A673 (cell line): Measurements from ENCODE around the gene NLN. TPM values are rescaled to one million over a fixed set of nuclear protein-coding genes. Genes with fewer than 3 reads are reported as not detected.

Source experiments
- BruUV-seq: library from RNA; stranded (reverse); fragments of 400-500 nt; replicated peaks from 2 replicates; lab custom pipeline; 2021; lab: Mats Ljungman, UMichigan
- CTCF ChIA-PET: fragments of 300-600 bp; sonication (Branson Sonifier 250); formaldehyde crosslinking; loops from one replicate; lab custom pipeline; 2022; ENCODE audit warnings: antibody characterized with exemption; lab: Charles Lee
- POLR2A ChIA-PET: fragments of 300-600 bp; sonication (Branson Sonifier 250); formaldehyde crosslinking; loops from one replicate; lab custom pipeline; 2022; ENCODE audit warnings: antibody characterized with exemption; ENCODE audit not compliant: low non-redundant PET; lab: Charles Lee
- DNase-seq: peaks from one replicate; pipeline ENCODE4 v3.0.0-alpha.2; 2015; ENCODE audit warnings: low spot score
- H3K27ac ChIP-seq: fragments of 200-600 bp; sonication (generic); 2 replicates; pipeline ENCODE4 v1.5.1; 2016; ENCODE audit warnings: mixed run types, low read depth, mild to moderate bottlenecking, mixed read lengths, antibody characterized with exemption, low read length; ENCODE audit not compliant: poor library complexity, severe bottlenecking
- H3K27me3 ChIP-seq: fragments of 200-600 bp; sonication (generic); replicated peaks from 2 replicates; pipeline ENCODE4 v1.6.1; 2017; ENCODE audit warnings: mixed run types, low read depth, mild to moderate bottlenecking, mixed read lengths, antibody characterized with exemption, low read length; ENCODE audit not compliant: insufficient read depth, poor library complexity
- H3K36me3 ChIP-seq: fragments of 200-600 bp; sonication (generic); 2 replicates; pipeline ENCODE4 v1.6.1; 2016; ENCODE audit warnings: mixed run types, mild to moderate bottlenecking, mixed read lengths, antibody characterized with exemption, low read length; ENCODE audit not compliant: insufficient read depth, poor library complexity, severe bottlenecking
- H3K4me1 ChIP-seq: fragments of 200-600 bp; sonication (generic); 2 replicates; pipeline ENCODE4 v1.6.1; 2017; ENCODE audit warnings: mixed run types, mild to moderate bottlenecking, mixed read lengths, antibody characterized with exemption, low read length; ENCODE audit not compliant: insufficient read depth, poor library complexity, severe bottlenecking
- H3K4me3 ChIP-seq: fragments of 200-600 bp; sonication (generic); 2 replicates; pipeline ENCODE4 v1.5.1; 2016; ENCODE audit warnings: low read depth, mixed run types, mild to moderate bottlenecking, mixed read lengths, low read length; ENCODE audit not compliant: poor library complexity, severe bottlenecking
- H3K9me3 ChIP-seq: fragments of 200-600 bp; sonication (generic); 2 replicates; pipeline ENCODE4 v1.6.1; 2016; ENCODE audit warnings: mixed run types, low read depth, mild to moderate bottlenecking, mixed read lengths, antibody characterized with exemption, low read length; ENCODE audit not compliant: poor library complexity, severe bottlenecking
- CTCF ChIP-seq: fragments of 300-800, 200-600 bp; sonication (generic); conservative IDR thresholded peaks from 2 replicates; pipeline ENCODE4 v1.5.1; 2017; ENCODE audit warnings: low read depth, mild to moderate bottlenecking, antibody characterized with exemption, low read length, moderate library complexity, mixed read lengths
- EZH2 ChIP-seq: fragments of 200-600 bp; sonication (generic); IDR thresholded peaks from 2 replicates; pipeline ENCODE4 v1.6.1; 2017; ENCODE audit warnings: borderline replicate concordance, low read depth, mild to moderate bottlenecking, mixed read lengths, antibody characterized with exemption, low read length; ENCODE audit not compliant: poor library complexity, severe bottlenecking
- intact Hi-C: fragments of 100-400 bp; cut with micrococcal nuclease; formaldehyde crosslinking; loops from one replicate; pipeline ENCODE4 v1.10.0; 2022; ENCODE audit not compliant: unreplicated experiment
- total RNA-seq: library from RNA; stranded (reverse); gene quantifications from 2 replicates; pipeline ENCODE4 v1.2.3, GENCODE V29; 2021

The NLN gene
- total RNA-seq, 1 experiment from 2014 or later, result 99.9 TPM

DNA sequence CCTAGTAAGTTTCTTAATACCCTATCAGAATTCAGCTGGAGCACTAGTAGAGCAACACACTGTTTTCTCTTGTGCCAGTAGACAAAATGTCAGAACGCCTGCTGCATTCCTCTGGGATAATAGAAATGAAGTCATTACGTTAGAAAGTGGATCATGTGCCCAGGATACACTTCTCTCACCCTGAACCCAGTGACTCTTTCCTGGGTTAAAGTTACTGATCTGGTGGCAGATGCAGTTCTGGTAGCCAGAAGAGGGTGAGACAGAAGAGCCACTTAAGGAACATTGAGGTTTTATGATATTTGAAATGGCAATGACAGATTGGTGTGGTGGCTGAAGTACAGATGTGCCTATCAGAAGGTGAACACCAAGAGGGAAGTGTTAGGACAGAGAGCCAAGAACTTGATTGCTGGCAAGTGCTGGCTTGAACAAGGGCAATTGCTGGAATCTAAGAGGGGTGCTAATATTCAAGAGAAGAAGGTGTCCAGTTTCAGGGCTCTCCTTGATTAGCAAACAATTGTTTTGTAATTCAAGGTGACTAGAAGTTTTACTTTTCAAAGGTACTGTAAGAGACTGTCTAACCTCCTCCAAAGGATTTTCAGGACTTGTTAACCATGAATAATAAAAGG lies 110.7 kb downstream of the NLN start:
- CTCF ChIA-PET, result no interaction called here
- Histone ChIP-seq H3K9me3 (no peaks in the 10 kb centered on the region), H3K27me3 (no peaks in the 10 kb centered on the region), H3K27ac (no peak overlapping the region), H3K4me3 (no peak overlapping the region), H3K4me1 (no peaks in the 10 kb centered on the region), H3K36me3 (no peaks in the 10 kb centered on the region)
- TF ChIP-seq EZH2 (no peak), CTCF (no peak)
- no peak for DNase-seq
- POLR2A ChIA-PET, result no interaction called here
- no TSS peak for BruUV-seq
- intact Hi-C loops, result no loop called here

DNA sequence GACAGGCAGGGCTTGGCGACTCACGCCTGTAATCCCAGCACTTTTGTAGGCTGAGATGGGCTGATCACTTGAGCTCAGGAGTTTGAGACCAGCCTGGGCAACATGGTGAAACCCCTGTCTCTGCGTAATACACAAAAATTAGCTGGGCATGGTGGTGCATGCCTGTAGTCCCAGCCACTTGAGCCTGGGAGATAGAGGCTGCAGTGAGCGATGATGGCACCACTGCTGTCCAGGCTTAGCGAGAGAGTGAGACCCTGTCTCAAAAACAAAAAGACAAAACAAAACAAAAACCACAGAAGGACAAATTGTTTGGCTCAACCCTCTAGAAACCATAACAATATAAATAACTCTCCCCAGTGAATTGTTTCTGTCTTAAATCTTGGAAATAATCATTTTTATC lies 111.8 kb downstream of the NLN start:
- ChIA-PET CTCF (no interaction called here), POLR2A (no interaction called here)
- BruUV-seq, result no TSS peak
- Histone ChIP-seq H3K27ac (no peak overlapping the region), H3K4me1 (no peaks in the 10 kb centered on the region), H3K9me3 (no peaks in the 10 kb centered on the region), H3K4me3 (no peak overlapping the region), H3K36me3 (no peaks in the 10 kb centered on the region), H3K27me3 (no peaks in the 10 kb centered on the region)
- intact Hi-C loops, result no loop called here
- TF ChIP-seq EZH2, result no peak
- TF ChIP-seq CTCF, result no peak
- DNase-seq, result no peak

DNA sequence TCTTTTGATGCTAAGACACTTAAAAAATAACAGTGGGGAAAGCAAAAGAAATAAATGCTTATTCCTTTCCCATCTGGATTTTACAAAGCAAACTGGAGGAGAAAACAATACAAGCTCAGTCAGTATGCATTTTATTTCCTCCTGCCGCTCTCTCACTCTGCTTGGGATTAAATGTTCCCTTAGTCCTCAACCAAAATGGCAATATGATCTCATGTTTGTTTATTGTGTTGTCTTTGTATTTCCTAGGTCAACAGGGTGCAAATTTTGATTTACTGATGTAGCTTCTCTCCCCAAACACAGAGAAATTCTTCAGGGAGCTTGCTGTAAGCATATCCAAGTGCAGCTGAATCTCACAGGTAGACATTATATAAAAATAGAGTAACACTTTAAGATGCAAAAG lies 112.3 kb downstream of the NLN start:
- BruUV-seq, result no TSS peak
- ChIA-PET CTCF (no interaction called here), POLR2A (no interaction called here)
- Histone ChIP-seq H3K36me3 (no peaks in the 10 kb centered on the region), H3K4me1 (no peaks in the 10 kb centered on the region), H3K27ac (no peak overlapping the region), H3K9me3 (no peaks in the 10 kb centered on the region), H3K27me3 (no peaks in the 10 kb centered on the region), H3K4me3 (no peak overlapping the region)
- no peak for DNase-seq
- TF ChIP-seq CTCF (no peak), EZH2 (no peak)
- intact Hi-C loops, result no loop called here
